Right atrium auricular region (tissue), 2 donors: ENCODE measurements around the gene SLC25A21. TPM values are rescaled to one million over a fixed set of nuclear protein-coding genes. Genes with fewer than 3 reads are reported as not detected.

Experiments
- DNase-seq: peaks from one replicate; pipeline ENCODE4 v3.0.0-alpha.2; 2019; ENCODE audit warnings: low spot score
- H3K27ac ChIP-seq, 2 donors: fragments of 200-600 bp; sonication (generic); 1 replicate in 1 of 2; 2 replicates in 1 of 2; pipeline ENCODE4 v1.5.1; 2016 to 2019
- H3K27me3 ChIP-seq, 2 donors: fragments of 200-600 bp; sonication (generic); one replicate each; pipeline versions ENCODE4 v1.5.1 to v1.6.0; 2017 to 2019
- H3K36me3 ChIP-seq: fragments of 200-600 bp; sonication (generic); one replicate; pipeline ENCODE4 v1.5.1; 2016
- H3K4me1 ChIP-seq, 2 donors: fragments of 200-600 bp; sonication (generic); one replicate each; pipeline versions ENCODE4 v1.5.1 to v1.6.0; 2017 to 2019
- H3K4me3 ChIP-seq, 2 donors: fragments of 200-600 bp; sonication (generic); 1 replicate in 1 of 2; 2 replicates in 1 of 2; pipeline ENCODE4 v1.5.1; 2017 to 2019; ENCODE audit warnings: mild to moderate bottlenecking in 1 of 2, moderate library complexity in 1 of 2
- H3K9me3 ChIP-seq, 2 donors: fragments of 200-600 bp; sonication (generic); one replicate each; pipeline ENCODE4 v1.5.1; 2019
- total RNA-seq, 2 donors: library from RNA; depleted of rRNA; stranded (reverse); fragments of >200 nt; gene quantifications; one replicate each; pipeline ENCODE4 v1.1.0, GENCODE V29; 2016
- TF ChIP-seq, protein P1 (sequence below), 2 donors: fragments of 200-600 bp; sonication (generic); IDR thresholded peaks; one replicate each; pipeline ENCODE4 v1.5.1; 2019; ENCODE audit warnings: antibody characterized with exemption in 2 of 2

Gene SLC25A21
- total RNA-seq, 2 donors from 2014 or later: 0.55 to 0.93 TPM

DNA sequence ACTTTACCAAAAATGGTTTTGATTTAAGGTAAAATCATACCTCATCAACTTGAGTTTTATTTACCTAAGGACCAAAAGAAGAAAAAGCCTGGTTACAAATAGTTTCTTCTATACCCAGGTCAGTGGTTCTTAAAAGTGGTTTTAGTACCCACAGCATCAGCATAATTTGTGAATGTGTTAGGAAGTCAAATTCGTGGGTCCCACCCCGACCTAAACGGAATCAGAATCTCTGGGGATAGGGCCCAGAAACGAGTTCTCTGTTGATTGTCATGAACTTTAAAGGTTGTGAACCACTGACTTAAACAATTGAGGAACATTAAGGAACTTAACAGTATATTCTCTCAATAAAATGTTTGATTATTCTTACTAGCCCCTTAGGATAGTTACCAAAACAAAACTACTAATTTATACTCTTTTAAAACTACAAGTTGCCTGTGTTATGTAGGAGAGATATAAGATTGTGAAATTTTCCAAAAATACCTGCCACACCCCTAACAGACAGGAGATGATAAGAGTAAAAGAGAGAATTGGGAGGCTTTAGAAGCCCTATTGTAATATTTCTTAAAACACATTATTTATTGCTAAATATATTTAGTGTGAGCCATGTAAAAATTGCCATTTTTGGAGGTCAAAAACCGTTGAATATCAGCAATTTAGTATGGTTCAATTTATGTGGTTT is 669 bp upstream of the SLC25A21 start:
- peaks cover 0 to 19% of the 10 kb centered on the region in 2 donors for H3K4me1 ChIP-seq
- no peaks in the 10 kb centered on the region for H3K36me3 ChIP-seq
- TF ChIP-seq, protein P1, sequence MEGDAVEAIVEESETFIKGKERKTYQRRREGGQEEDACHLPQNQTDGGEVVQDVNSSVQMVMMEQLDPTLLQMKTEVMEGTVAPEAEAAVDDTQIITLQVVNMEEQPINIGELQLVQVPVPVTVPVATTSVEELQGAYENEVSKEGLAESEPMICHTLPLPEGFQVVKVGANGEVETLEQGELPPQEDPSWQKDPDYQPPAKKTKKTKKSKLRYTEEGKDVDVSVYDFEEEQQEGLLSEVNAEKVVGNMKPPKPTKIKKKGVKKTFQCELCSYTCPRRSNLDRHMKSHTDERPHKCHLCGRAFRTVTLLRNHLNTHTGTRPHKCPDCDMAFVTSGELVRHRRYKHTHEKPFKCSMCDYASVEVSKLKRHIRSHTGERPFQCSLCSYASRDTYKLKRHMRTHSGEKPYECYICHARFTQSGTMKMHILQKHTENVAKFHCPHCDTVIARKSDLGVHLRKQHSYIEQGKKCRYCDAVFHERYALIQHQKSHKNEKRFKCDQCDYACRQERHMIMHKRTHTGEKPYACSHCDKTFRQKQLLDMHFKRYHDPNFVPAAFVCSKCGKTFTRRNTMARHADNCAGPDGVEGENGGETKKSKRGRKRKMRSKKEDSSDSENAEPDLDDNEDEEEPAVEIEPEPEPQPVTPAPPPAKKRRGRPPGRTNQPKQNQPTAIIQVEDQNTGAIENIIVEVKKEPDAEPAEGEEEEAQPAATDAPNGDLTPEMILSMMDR (IDR thresholded peaks at IDR 0.05): no peak
- H3K9me3 ChIP-seq: no peaks in the 10 kb centered on the region
- H3K4me3 ChIP-seq: peak overlapping the region; percentile 54 to 67
- no peaks in the 10 kb centered on the region for H3K27me3 ChIP-seq
- H3K27ac ChIP-seq: peak overlapping the region; percentile 81 to 82
- DNase-seq: no peak

DNA sequence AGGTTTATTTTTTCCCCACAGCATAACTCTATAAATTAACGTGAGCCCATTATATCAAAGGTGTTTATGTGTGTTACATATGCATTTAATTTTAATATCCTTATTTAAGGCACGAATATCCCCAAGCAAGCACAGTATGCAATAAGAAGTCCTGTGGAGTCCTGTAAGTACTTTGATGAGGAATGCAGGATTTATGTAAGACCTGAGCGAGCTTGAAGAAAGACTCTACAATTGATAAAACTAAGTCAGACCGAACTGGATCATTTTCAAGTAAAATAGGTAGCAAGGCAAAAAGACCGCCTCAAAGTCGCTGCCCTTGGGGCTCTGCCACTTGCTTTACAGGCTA is 755 bp downstream of the SLC25A21 start:
- H3K36me3 ChIP-seq: no peaks in the 10 kb centered on the region
- no peaks in the 10 kb centered on the region for H3K27me3 ChIP-seq
- no peak for DNase-seq
- peaks cover 0 to 19% of the 10 kb centered on the region in 2 donors for H3K4me1 ChIP-seq
- peak overlapping the region; percentile 81 to 82 for H3K27ac ChIP-seq
- no peaks in the 10 kb centered on the region for H3K9me3 ChIP-seq
- peak overlapping the region; percentile 54 to 67 for H3K4me3 ChIP-seq
- TF ChIP-seq, protein P1 (IDR thresholded peaks at IDR 0.05): no peak

DNA sequence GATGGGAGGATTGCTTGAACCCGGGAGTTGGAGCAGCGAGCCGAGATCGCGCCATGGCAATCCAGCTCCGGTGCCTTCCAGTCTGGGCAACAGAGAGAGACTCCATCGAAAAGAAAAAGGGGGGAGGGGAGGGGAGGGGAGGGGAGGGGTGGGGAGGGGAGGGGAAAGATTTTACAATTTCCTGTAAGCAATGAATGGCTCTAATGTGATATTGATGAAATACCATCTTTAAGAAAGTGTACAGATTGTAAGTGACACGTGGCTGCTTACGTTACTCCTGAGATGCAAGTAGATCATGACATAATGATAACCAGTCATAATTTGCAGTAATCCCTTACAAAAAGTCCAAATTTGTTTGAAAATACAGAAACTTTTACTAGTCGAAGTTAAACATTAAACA is 1.4 kb downstream of the SLC25A21 start:
- no peaks in the 10 kb centered on the region for H3K9me3 ChIP-seq
- H3K4me1 ChIP-seq: peaks cover 0 to 19% of the 10 kb centered on the region in 2 donors
- H3K27me3 ChIP-seq: no peaks in the 10 kb centered on the region
- DNase-seq: no peak
- no peak overlapping the region for H3K4me3 ChIP-seq
- TF ChIP-seq, protein P1 (IDR thresholded peaks at IDR 0.05): no peak
- H3K27ac ChIP-seq: no peak overlapping the region
- no peaks in the 10 kb centered on the region for H3K36me3 ChIP-seq

DNA sequence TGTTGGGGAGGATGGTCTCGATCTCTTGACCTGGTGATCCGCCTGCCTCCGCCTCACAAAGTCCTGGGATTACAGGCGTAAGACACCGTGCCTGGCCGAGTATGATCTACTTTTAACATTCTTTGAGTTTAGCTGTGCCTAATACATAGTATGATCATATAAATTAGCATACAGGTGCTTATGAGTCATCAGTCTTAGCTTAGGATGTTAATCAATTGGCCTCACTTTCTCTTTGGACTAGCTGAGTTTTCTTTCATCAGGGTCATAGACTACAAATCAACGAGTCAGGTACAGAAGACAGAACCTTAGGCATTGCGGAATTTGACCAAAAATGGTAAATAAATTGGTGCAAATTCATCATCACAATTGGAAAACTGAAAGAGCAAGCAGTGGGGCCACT is 2.2 kb downstream of the SLC25A21 start:
- H3K4me3 ChIP-seq: no peak overlapping the region
- H3K4me1 ChIP-seq: peaks cover 0 to 18% of the 10 kb centered on the region in 2 donors
- DNase-seq: no peak
- no peaks in the 10 kb centered on the region for H3K9me3 ChIP-seq
- TF ChIP-seq, protein P1 (IDR thresholded peaks at IDR 0.05): no peak
- H3K36me3 ChIP-seq: no peaks in the 10 kb centered on the region
- H3K27me3 ChIP-seq: no peaks in the 10 kb centered on the region
- H3K27ac ChIP-seq: no peak overlapping the region

DNA sequence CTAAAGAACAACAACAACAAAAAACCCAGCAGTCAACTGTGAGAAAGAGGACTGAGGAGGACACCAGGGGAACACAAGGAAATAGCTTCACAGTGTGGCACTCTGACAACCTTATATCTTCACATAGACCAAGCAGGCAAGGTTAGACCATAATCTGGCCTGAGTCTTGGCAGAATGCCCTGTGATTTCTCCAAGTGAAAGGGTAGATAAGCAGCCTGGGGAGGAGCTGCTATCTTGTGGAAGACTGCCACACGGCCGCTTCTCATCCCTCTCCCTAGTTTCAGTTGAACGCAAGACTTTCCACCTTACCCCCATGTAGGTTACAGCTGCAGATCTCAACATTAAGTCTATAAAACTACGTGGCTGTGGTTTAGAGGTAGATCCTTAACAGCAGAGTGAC is 3.7 kb downstream of the SLC25A21 start:
- Histone ChIP-seq H3K27me3 (no peaks in the 10 kb centered on the region), H3K4me1 (peaks cover 0 to 6% of the 10 kb centered on the region in 2 donors), H3K9me3 (no peaks in the 10 kb centered on the region), H3K4me3 (no peak overlapping the region), H3K27ac (no peak overlapping the region), H3K36me3 (no peaks in the 10 kb centered on the region)
- no peak for DNase-seq
- TF ChIP-seq, protein P1 (IDR thresholded peaks at IDR 0.05): no peak
